Keratinocyte (primary cell): ENCODE data around the gene AGBL2. TPM values are rescaled to one million over a fixed set of nuclear protein-coding genes. Genes with fewer than 3 reads are reported as not detected.

Source experiments
- DNase-seq: peaks from one replicate; pipeline ENCODE4 v3.0.0-alpha.2; 2011; ENCODE audit warnings: low read depth, missing footprints, low spot score
- FAIRE-seq: peaks from 2 replicates; lab custom pipeline; 2011; peaks lifted over from hg19 to GRCh38; lab: Jason Lieb, UNC
- H2AFZ ChIP-seq: 2 replicates; pipeline ENCODE4 v1.6.0; 2012; ENCODE audit warnings: low read length, control low read depth, inconsistent platforms; ENCODE audit not compliant: control insufficient read depth
- H3K27ac ChIP-seq: 2 replicates; pipeline ENCODE4 v1.5.1; 2011; ENCODE audit warnings: low read length; ENCODE audit not compliant: control insufficient read depth, insufficient read depth
- H3K27me3 ChIP-seq: 3 replicates; pipeline ENCODE4 v1.6.0; 2011; ENCODE audit warnings: low read length; ENCODE audit not compliant: control insufficient read depth, insufficient read depth; ENCODE audit errors: extremely low read depth
- H3K36me3 ChIP-seq, 2 experiments: 2 replicates in 1 of 2; 3 replicates in 1 of 2; pipeline ENCODE4 v1.5.1; 2011; ENCODE audit warnings: low read length in 2 of 2, mild to moderate bottlenecking in 1 of 2; ENCODE audit not compliant: control insufficient read depth in 2 of 2, insufficient read depth in 2 of 2; ENCODE audit errors: extremely low read depth in 1 of 2
- H3K4me1 ChIP-seq: 3 replicates; pipeline ENCODE4 v1.5.1; 2011; ENCODE audit warnings: low read length; ENCODE audit not compliant: control insufficient read depth, insufficient read depth; ENCODE audit errors: extremely low read depth
- H3K4me2 ChIP-seq: 3 replicates; pipeline ENCODE4 v1.6.0; 2011; ENCODE audit warnings: low read depth, low read length; ENCODE audit not compliant: control insufficient read depth, insufficient read depth; ENCODE audit errors: extremely low read depth
- H3K4me3 ChIP-seq, 3 experiments: fragments of 200-600 bp in 1 of 3; sonication (generic) in 1 of 3; 2 replicates in 2 of 3; 3 replicates in 1 of 3; pipeline ENCODE4 v1.5.1; 2011 to 2016; ENCODE audit warnings: low read length in 3 of 3, mild to moderate bottlenecking in 3 of 3, control low read depth in 2 of 3, inconsistent platforms in 1 of 3, low read depth in 1 of 3, mixed read lengths in 1 of 3, mixed run types in 1 of 3, moderate library complexity in 1 of 3; ENCODE audit not compliant: control insufficient read depth in 2 of 3, insufficient read depth in 2 of 3; ENCODE audit errors: extremely low read depth in 1 of 3
- H3K79me2 ChIP-seq: 2 replicates; pipeline ENCODE4 v1.6.0; 2012; ENCODE audit warnings: low read length; ENCODE audit not compliant: control insufficient read depth, insufficient read depth
- H3K9ac ChIP-seq: 3 replicates; pipeline ENCODE4 v1.6.0; 2011; ENCODE audit warnings: low read length; ENCODE audit not compliant: control insufficient read depth, insufficient read depth; ENCODE audit errors: extremely low read depth
- H3K9me1 ChIP-seq: 3 replicates; pipeline ENCODE4 v1.6.0; 2011; ENCODE audit warnings: low read length; ENCODE audit not compliant: control insufficient read depth, insufficient read depth; ENCODE audit errors: extremely low read depth
- H3K9me3 ChIP-seq: 2 replicates; pipeline ENCODE4 v1.5.1; 2012; ENCODE audit warnings: low read depth, low read length; ENCODE audit not compliant: control insufficient read depth
- H4K20me1 ChIP-seq: 3 replicates; pipeline ENCODE4 v1.6.0; 2011; ENCODE audit warnings: low read length; ENCODE audit not compliant: control insufficient read depth, insufficient read depth; ENCODE audit errors: extremely low read depth
- CTCF ChIP-seq, 3 experiments: IDR thresholded peaks in 1 of 3; conservative IDR thresholded peaks in 1 of 3; optimal IDR thresholded peaks in 1 of 3; 2 replicates in 2 of 3; 3 replicates in 1 of 3; pipeline versions ENCODE3 to v1.5.1; 2011; ENCODE audit warnings: low read length in 3 of 3, mild to moderate bottlenecking in 3 of 3, moderate library complexity in 2 of 3, control low read depth in 1 of 3, inconsistent platforms in 1 of 3; ENCODE audit not compliant: insufficient read depth in 2 of 3; ENCODE audit errors: extremely low read depth in 1 of 3
- EZH2 ChIP-seq: IDR thresholded peaks from one replicate; pipeline ENCODE4 v1.6.1; 2012; ENCODE audit warnings: inconsistent platforms, mild to moderate bottlenecking, low read length, moderate library complexity
- dilution Hi-C: fragments of 300-500 bp; cut with MboI; formaldehyde crosslinking; loops from one replicate; pipeline ENCODE4 v1.7.0; 2020; ENCODE audit warnings: low sequenced_read_pairs; ENCODE audit not compliant: extremely low pct_ligation_motif_present
- polyA plus RNA-seq, 5 experiments: library from polyadenylated mRNA; depleted of rRNA in 3 of 5; stranded (reverse) in 3 of 5; stranded (forward) in 1 of 5; unstranded in 1 of 5; fragments of >200 nt; gene quantifications; 1 replicate in 1 of 5; 2 replicates in 3 of 5; 3 replicates in 1 of 5; pipeline versions ENCODE4 v1.2.1 to v1.2.3, GENCODE V29; 2011 to 2012; ENCODE audit warnings: missing spikeins in 2 of 5, low read depth in 1 of 5, low replicate concordance in 1 of 5

Gene AGBL2
- polyA plus RNA-seq, 1 donor (not counting 4 experiments of a cell fraction or from before 2014, with no cell fraction given): 1.3 TPM

DNA sequence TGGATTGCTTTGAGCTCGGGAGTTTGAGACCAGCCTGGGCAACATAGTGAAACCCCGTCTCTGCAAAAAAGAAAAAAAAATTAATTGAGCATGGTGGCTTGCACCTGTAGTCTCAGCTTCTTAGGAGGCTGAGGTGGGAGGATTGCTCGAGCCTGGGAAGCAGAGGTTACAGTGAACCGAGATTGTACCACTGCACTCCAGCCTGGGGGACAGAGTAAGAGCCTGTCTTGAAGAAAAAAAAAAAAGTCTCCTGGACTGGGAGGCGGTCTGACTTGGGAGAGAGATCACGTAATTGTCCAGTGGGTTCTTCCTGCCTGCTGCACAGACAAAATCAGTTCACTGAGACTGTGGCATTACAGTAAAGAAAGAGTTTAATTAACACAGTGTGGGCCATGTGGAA, 69.7 kb downstream of the AGBL2 start:
- H3K9ac ChIP-seq: no peak overlapping the region
- TF ChIP-seq CTCF (optimal IDR thresholded peaks at IDR 0.05 in 1 of 3, IDR thresholded peaks at IDR 0.05 in 1 of 3, conservative IDR thresholded peaks at IDR 0.05 in 1 of 3; ENCODE audit: extremely low read depth in 1 of 3, insufficient read depth in 2 of 3, low read length in 3 of 3): no peak
- no peak for TF ChIP-seq EZH2
- H3K4me1 ChIP-seq: peaks cover 11% of the 10 kb centered on the region
- H3K27me3 ChIP-seq: no peaks in the 10 kb centered on the region
- H3K4me3 ChIP-seq: no peak overlapping the region
- DNase-seq (no peak), FAIRE-seq (no peak)
- H3K4me2 ChIP-seq: no peak overlapping the region
- H3K36me3 ChIP-seq: no peaks in the 10 kb centered on the region
- no peaks in the 10 kb centered on the region for H4K20me1 ChIP-seq
- no peak overlapping the region for H3K27ac ChIP-seq
- no peaks in the 10 kb centered on the region for H3K9me3 ChIP-seq
- no peaks in the 10 kb centered on the region for H3K9me1 ChIP-seq
- peaks cover 18% of the 10 kb centered on the region for H3K79me2 ChIP-seq
- dilution Hi-C loops: no loop called here
- H2AFZ ChIP-seq: no peak overlapping the region

GRCh38 chr11:47642099-47642855, 72.9 kb downstream of the AGBL2 start, which contains the start of gene MTCH2:
Gene MTCH2 (minus strand): TSS chr11:47642559. CDS start chr11:47642465, 94 bp downstream.
- H3K9me3 ChIP-seq: no peaks in the 10 kb centered on the region
- H3K27me3 ChIP-seq: no peaks in the 10 kb centered on the region
- no peaks in the 10 kb centered on the region for H3K9me1 ChIP-seq
- peak within 1 kb of the TSS; percentile 92 for H2AFZ ChIP-seq
- peaks cover 32% of the 10 kb centered on the region for H3K79me2 ChIP-seq
- dilution Hi-C loops: no loop called here
- no peak for FAIRE-seq
- no peaks in the 10 kb centered on the region for H4K20me1 ChIP-seq
- peak in 2 of 3 experiments; percentile 10 to 28 for TF ChIP-seq CTCF (optimal IDR thresholded peaks at IDR 0.05 in 1 of 3, IDR thresholded peaks at IDR 0.05 in 1 of 3, conservative IDR thresholded peaks at IDR 0.05 in 1 of 3; ENCODE audit: extremely low read depth in 1 of 3, insufficient read depth in 2 of 3, low read length in 3 of 3)
- TF ChIP-seq EZH2: no peak
- peak within 1 kb of the TSS; percentile 89 for H3K4me2 ChIP-seq
- peaks cover 11% of the 10 kb centered on the region for H3K4me1 ChIP-seq
- H3K4me3 ChIP-seq: peak within 1 kb of the TSS; percentile 84 to 96 (median 95)
- peaks cover 7% of the 10 kb centered on the region in 2 experiments for H3K36me3 ChIP-seq
- H3K9ac ChIP-seq: peak within 1 kb of the TSS; percentile 96
- peak; percentile 82 for DNase-seq
- H3K27ac ChIP-seq: peak within 1 kb of the TSS; percentile 92
